Activated T-helper 1 cell treated with anti-CD3 and anti-CD28 coated beads, Interleukin-12 subunit alpha, Interleukin-12 subunit beta, Interleukin-2, Interleukin-4 antibody, amounts not matched to agents 30 ng/mL and 10 ng/mL and 1 ng/mL, durations not matched to agents 14 hours and 24 hours and 36 hours (primary cell): ENCODE data around the gene LRRC25. TPM values are rescaled to one million over a fixed set of nuclear protein-coding genes. Genes with fewer than 3 reads are reported as not detected.

Experiments
- DNase-seq: peaks from one replicate; pipeline ENCODE4 v3.0.0; 2021; ENCODE audit warnings: low spot score
- H3K27ac Mint-ChIP-seq: one replicate; pipeline ENCODE4 v1.8.0; 2021; ENCODE audit warnings: mild to moderate bottlenecking, mixed read lengths
- H3K27me3 Mint-ChIP-seq: one replicate; pipeline ENCODE4 v1.8.0; 2022; ENCODE audit warnings: mild to moderate bottlenecking, moderate library complexity, mixed read lengths; ENCODE audit not compliant: insufficient read depth
- H3K36me3 Mint-ChIP-seq: one replicate; pipeline ENCODE4 v1.8.0; 2021; ENCODE audit warnings: low read depth, mixed read lengths
- H3K4me1 Mint-ChIP-seq: one replicate; pipeline ENCODE4 v1.8.0; 2021; ENCODE audit warnings: low read depth, mixed read lengths
- H3K4me3 Mint-ChIP-seq: one replicate; pipeline ENCODE4 v1.8.0; 2021; ENCODE audit warnings: mild to moderate bottlenecking, moderate library complexity, mixed read lengths
- H3K9me3 Mint-ChIP-seq: one replicate; pipeline ENCODE4 v1.8.0; 2021; ENCODE audit warnings: mixed read lengths
- intact Hi-C: fragments of 100-400 bp; cut with micrococcal nuclease; formaldehyde crosslinking; loops from one replicate; pipeline ENCODE4 v1.15.1; 2024
- total RNA-seq: library from RNA; stranded (reverse); gene quantifications from 2 replicates; pipeline ENCODE4 v1.2.3, GENCODE V29; 2022

LRRC25 gene
- total RNA-seq, 1 donor from 2014 or later = not detected

DNA sequence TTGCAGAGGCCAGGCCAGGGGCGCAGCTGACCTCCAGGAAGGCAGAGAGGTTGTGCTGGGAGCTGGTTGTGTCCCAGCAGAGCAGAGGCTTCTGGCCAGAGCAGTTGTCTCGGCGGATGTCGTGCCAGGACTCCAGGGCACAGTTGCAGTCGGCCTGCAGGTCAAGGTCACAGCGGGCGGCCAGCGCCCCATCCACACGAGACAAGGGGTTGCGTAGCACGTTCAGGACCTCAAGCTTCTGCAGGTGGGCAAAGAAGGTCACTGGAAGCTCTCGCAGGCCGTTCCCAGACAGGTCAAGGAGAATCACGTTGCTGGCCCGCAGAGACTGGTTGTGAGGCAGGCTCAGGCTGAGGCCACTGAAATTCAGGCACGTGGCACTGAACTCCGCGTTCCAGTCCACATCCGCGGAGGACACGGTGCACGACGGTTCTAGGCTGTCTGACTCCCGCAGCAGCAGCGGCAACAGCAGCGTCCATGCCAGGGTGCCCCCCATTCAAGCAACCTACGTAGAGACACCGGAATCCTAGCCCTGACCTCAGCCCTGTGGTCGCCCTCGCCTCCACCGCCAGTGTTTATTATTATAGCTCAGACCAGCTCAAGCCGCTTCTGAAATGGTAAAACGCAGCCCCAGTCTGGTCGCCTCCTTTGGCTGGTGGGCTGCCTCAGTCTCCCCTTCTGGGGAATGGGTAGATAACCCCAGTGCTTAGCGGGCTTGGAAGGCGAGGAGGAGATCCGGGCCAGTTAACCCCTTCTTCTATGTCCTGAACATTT is 766 bp downstream of the LRRC25 start:
- DNase-seq = no peak
- H3K4me1 Mint-ChIP-seq = peaks cover 11% of the 10 kb centered on the region
- no peak overlapping the region for H3K27ac Mint-ChIP-seq
- no peaks in the 10 kb centered on the region for H3K36me3 Mint-ChIP-seq
- H3K27me3 Mint-ChIP-seq = peaks cover 6% of the 10 kb centered on the region
- H3K9me3 Mint-ChIP-seq = no peaks in the 10 kb centered on the region
- intact Hi-C loops = loop anchor here (1.0 kb wide), 1 partner anchor 8 kb away; no protein-coding TSS in a partner anchor
- H3K4me3 Mint-ChIP-seq = no peak overlapping the region

DNA sequence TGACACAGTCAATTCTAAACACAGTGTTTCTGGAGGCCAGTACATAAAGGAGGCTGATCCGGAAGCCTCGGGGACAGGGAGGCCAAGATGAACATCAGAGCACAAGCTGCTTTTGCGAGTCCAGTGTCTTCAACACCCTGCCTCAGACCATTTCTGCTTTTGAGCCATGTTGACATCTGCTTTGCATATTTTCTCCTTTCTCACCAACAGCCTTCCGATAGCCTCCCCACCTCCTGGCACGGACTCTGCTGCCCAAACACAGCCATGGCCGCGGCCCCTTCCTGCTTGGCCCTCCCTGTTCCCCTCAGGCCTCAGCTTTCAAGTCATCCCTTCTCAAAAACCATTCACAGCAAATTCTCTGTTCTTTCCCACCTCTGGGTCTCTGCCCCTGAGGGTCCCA is 3.6 kb downstream of the LRRC25 start:
- no peak for DNase-seq
- H3K27me3 Mint-ChIP-seq = peaks cover 24% of the 10 kb centered on the region

DNA sequence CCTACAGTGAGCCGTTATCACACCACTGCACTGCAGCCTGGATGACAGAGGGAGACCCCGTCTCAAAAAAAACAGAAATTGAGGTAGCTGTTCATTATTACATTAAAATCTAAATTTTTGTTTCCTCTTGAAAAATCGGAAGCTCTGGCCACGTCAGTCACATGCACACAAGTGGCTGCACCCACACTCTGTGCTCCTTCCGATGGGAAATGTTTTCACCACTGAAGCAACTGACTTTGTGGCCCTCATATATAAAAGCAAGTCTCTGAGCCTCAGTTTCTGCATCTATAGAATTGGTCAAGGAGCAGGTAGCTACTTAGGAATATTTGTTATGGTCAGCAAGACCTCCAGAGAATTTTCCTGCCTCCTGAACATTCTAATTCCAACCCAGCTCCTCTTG is 4.5 kb downstream of the LRRC25 start:
- Mint-ChIP-seq H3K9me3 (no peaks in the 10 kb centered on the region), H3K27ac (no peak overlapping the region), H3K4me1 (peaks cover 5% of the 10 kb centered on the region), H3K27me3 (peaks cover 32% of the 10 kb centered on the region), H3K36me3 (no peaks in the 10 kb centered on the region), H3K4me3 (no peak overlapping the region)
- no peak for DNase-seq
- intact Hi-C loops = loop anchor here (5.0 kb wide), 1 partner anchor 166 kb away; the partner anchor contains the start of gene PDE4C

More for the DNA sequence above, 3.6 kb downstream of the LRRC25 start:
- Mint-ChIP-seq H3K9me3 (no peaks in the 10 kb centered on the region), H3K27ac (no peak overlapping the region), H3K4me1 (no peaks in the 10 kb centered on the region), H3K4me3 (no peak overlapping the region), H3K36me3 (no peaks in the 10 kb centered on the region)
- intact Hi-C loops = loop anchor here (5.0 kb wide), 1 partner anchor 167 kb away; the partner anchor contains the start of gene PDE4C

DNA sequence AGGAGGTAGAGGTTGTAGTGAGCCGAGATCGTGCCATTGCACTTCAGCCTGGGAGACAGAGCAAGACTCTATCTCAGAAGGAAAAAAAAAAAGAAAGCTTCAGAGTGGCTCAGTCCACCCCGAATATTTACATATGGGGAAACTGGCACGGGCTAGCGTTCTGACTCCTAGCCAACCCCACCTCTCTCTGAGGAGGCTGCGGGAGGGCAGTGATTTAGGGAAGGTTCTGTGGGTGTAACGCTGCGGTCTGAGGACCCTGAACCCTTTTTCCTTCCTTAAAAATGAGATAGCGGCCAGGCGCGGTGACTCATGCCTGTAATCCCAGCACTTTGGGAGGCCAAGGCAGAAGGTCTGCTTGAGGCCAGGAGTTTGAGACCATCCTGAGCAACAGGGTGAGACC is 5.0 kb downstream of the LRRC25 start:
- H3K4me1 Mint-ChIP-seq = peaks cover 5% of the 10 kb centered on the region

DNA sequence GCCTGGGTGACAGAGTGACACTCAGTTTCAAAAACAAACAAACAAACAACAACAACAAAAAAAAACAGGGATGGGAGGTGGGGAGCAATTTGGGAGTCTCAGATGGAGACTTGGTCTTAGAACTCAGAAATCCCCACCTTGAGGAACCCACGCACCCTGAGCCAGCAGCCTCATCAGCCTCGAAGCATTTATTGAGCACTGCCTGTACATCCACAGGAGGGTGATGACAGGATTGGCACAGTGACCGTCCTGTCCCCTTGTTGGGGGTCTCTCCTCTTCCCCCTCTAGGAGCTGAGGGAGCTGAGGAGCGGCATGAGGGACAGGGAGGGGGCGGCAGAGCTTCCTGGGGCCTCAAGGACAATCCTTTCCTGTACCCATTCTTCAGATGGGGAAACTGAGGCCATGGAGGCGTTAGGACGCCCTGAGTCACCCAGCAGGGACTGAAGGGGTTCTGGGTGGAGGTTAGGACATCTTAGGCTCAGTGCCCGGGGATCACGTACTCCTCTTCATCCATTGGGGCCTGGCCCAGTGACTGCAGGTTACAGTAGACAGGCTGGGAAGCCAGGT is 5.8 kb downstream of the LRRC25 start:
- peaks cover 5% of the 10 kb centered on the region for H3K4me1 Mint-ChIP-seq
- no peak for DNase-seq
- intact Hi-C loops = loop anchor here (5.0 kb wide), 1 partner anchor 164 kb away; the partner anchor contains the start of gene PDE4C
- H3K4me3 Mint-ChIP-seq = no peak overlapping the region
- H3K9me3 Mint-ChIP-seq = no peaks in the 10 kb centered on the region
- peaks cover 44% of the 10 kb centered on the region for H3K27me3 Mint-ChIP-seq
- H3K27ac Mint-ChIP-seq = no peak overlapping the region
- H3K36me3 Mint-ChIP-seq = no peaks in the 10 kb centered on the region

More for the DNA sequence above, 5.0 kb downstream of the LRRC25 start:
- Mint-ChIP-seq H3K27me3 (peaks cover 36% of the 10 kb centered on the region), H3K27ac (no peak overlapping the region), H3K4me3 (no peak overlapping the region), H3K36me3 (no peaks in the 10 kb centered on the region), H3K9me3 (no peaks in the 10 kb centered on the region)
- intact Hi-C loops = loop anchor here (5.0 kb wide), 1 partner anchor 165 kb away; the partner anchor contains the start of gene PDE4C
- DNase-seq = no peak

DNA sequence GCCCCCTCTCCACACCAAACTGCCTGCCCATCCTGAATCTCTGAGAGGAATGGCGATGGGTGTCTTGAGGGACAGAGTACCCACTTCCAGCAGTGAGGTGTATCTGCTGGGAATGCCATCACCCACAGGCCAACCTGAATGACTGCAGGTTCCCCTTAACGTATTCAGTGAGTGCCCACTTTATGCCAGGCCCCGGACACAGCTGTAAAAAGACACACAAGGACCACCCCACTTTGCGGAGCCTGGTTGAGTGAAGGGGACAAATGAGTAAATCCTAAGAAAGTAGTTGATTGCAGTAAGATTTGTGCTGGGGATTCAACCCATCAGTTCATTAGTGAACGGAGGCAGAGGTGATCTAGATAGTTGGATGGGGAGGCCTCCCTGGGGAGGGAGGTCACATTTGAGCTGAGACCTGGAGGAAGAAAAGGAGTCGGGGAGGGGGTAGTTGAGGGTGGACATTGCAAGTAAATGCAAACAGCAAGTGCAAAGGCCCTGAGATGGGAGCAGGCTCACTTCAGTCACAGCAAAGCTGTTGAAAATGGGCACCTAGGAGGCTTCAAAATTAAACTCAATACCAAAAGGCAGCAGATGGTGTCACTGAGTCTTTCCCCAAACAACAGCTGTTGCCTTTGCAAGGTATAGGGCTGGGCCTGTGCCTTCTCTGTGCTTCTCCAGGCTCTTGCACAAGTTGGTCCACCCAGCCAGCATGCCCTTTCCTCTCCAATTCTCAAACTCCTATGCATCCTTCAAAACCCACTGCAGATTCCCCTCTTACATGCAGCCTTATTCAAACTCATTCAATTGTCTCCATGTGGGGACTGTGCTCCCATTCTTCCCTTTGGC is 7.1 kb downstream of the LRRC25 start:
- Mint-ChIP-seq H3K36me3 (no peaks in the 10 kb centered on the region), H3K27me3 (peaks cover 55% of the 10 kb centered on the region), H3K4me1 (peaks cover 5% of the 10 kb centered on the region), H3K27ac (no peak overlapping the region), H3K9me3 (no peaks in the 10 kb centered on the region), H3K4me3 (no peak overlapping the region)
- DNase-seq = no peak
- intact Hi-C loops = loop anchor here (5.0 kb wide), 1 partner anchor 163 kb away; the partner anchor contains the start of gene PDE4C

DNA sequence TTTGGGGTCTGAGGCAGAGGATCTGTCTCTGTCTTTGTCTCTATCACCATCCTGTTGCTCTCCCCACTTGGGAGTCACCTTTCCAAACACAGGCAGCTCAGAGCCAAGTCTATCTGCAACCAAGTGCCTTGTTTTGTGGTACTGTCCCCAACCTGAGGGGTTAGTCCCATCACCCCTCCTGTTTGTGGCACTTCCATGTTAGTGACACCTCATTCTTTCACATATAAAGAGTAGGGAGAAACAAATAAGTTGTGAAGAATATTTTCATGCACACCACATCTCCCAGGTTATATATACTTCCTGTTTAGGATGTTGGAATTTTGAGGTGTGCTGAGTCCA is 7.7 kb downstream of the LRRC25 start:
- Mint-ChIP-seq H3K27me3 (peaks cover 55% of the 10 kb centered on the region), H3K9me3 (no peaks in the 10 kb centered on the region), H3K27ac (no peak overlapping the region), H3K4me3 (peak overlapping the region; percentile 47), H3K4me1 (peaks cover 5% of the 10 kb centered on the region), H3K36me3 (no peaks in the 10 kb centered on the region)
- no peak for DNase-seq
- intact Hi-C loops = loop anchor here (5.0 kb wide), 2 partner anchors 162 to 187 kb away; partner anchors contain the start of genes PDE4C and RAB3A

DNA sequence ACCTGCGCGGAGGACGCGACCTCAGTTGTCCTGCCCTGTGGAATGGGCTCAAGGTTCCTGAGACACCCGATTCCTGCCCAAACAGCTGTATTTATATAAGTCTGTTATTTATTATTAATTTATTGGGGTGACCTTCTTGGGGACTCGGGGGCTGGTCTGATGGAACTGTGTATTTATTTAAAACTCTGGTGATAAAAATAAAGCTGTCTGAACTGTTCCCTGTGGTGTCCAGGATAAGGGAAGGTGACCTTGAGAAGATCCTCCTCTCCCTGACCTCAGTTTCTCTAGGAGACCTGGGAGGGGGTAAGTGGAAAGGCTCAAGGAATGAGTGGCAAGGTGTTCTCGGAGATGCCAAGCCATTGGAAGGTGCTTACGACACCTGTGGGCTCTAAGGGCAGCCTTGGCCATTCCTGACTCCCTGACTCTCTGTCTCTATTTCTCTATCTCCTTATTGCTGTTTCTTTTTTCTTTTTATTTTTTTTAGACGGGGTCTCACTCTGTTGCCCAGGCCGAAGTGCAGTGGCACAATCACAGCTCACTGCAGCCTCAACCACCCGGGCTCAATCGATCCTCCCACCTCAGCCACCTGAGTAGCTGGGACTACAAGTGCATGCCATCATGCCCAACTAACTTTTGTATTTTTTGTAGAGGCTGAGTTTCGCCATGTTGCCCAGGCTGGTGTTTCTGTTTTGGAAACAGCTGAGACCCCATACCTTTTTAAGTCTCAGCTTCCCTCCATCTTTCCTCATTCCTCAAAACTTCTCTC is 8.3 kb downstream of the LRRC25 start:
- no peak overlapping the region for H3K27ac Mint-ChIP-seq
- no peaks in the 10 kb centered on the region for H3K9me3 Mint-ChIP-seq
- peaks cover 58% of the 10 kb centered on the region for H3K27me3 Mint-ChIP-seq
- H3K36me3 Mint-ChIP-seq = no peaks in the 10 kb centered on the region
- no peak for DNase-seq
- peaks cover 5% of the 10 kb centered on the region for H3K4me1 Mint-ChIP-seq
- H3K4me3 Mint-ChIP-seq = peak overlapping the region; percentile 47
- intact Hi-C loops = loop anchor here (1.0 to 5.0 kb wide), 3 partner anchors 8 to 187 kb away; partner anchors contain the start of genes LRRC25 and RAB3A

DNA sequence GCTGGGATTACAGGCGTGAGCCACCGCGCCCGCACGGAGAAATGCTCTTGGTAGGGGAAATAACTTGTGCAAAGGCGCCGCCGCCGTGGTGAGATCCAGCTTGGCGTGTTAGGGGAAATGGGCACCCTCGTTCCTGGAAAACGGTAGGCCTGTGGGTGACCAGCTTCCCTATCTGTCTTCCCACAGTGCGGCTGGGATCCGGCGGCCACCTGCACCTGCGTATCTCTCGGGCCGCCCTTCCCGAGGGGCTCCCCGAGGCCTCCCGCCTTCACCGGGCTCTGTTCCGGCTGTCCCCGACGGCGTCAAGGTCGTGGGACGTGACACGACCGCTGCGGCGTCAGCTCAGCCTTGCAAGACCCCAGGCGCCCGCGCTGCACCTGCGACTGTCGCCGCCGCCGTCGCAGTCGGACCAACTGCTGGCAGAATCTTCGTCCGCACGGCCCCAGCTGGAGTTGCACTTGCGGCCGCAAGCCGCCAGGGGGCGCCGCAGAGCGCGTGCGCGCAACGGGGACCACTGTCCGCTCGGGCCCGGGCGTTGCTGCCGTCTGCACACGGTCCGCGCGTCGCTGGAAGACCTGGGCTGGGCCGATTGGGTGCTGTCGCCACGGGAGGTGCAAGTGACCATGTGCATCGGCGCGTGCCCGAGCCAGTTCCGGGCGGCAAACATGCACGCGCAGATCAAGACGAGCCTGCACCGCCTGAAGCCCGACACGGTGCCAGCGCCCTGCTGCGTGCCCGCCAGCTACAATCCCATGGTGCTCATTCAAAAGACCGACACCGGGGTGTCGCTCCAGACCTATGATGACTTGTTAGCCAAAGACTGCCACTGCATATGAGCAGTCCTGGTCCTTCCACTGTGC is 9.1 kb downstream of the LRRC25 start:
- H3K27ac Mint-ChIP-seq = no peak overlapping the region
- peaks cover 57% of the 10 kb centered on the region for H3K27me3 Mint-ChIP-seq
- H3K4me3 Mint-ChIP-seq = peak overlapping the region; percentile 61
- H3K4me1 Mint-ChIP-seq = peaks cover 5% of the 10 kb centered on the region
- H3K36me3 Mint-ChIP-seq = no peaks in the 10 kb centered on the region
- intact Hi-C loops = loop anchor here (1.0 to 5.0 kb wide), 3 partner anchors 9 to 186 kb away; partner anchors contain the start of genes LRRC25 and RAB3A
- no peaks in the 10 kb centered on the region for H3K9me3 Mint-ChIP-seq
- DNase-seq = peak; percentile 77

DNA sequence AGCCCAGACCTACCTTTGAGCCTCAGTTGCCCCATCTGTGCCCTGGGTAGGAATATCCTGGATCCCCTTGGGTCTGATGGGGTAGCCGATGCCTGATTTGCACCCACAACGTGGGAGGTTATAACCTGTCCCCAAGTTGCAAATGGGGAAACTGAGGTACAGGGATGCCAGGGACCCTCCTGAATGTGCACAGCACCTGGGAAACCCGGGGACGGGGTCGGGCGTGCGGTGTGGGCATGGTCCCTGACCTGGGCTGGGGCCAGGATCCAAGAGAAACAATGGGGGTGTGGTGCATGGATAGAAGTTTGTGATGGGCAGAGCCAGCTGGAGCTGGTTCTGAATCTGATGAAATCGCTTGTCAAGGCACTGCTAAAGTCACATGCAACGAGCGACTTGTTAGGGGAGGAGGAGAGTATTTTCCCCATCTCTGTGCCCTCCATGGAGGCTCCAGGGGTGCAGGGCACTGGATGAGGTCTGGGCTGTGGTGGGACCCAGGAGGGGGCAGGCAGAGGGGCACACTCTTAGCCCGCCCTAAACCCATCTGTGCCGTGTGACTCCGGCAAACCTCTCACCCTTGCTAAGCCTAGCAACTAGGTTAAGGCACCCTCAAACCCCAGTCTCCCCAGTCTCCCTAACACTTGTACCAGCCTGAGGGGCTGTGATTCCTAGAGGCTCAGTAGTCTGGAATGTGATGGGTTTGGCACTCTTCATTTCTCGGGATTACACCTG is 10.7 kb downstream of the LRRC25 start:
- intact Hi-C loops = loop anchor here (5.0 kb wide), 1 partner anchor 184 kb away; the partner anchor contains the start of gene RAB3A
- Mint-ChIP-seq H3K36me3 (no peaks in the 10 kb centered on the region), H3K4me1 (peaks cover 5% of the 10 kb centered on the region), H3K9me3 (no peaks in the 10 kb centered on the region), H3K27me3 (peaks cover 55% of the 10 kb centered on the region), H3K27ac (no peak overlapping the region), H3K4me3 (no peak overlapping the region)
- no peak for DNase-seq
